Fibroblast of mammary gland (primary cell): ENCODE measurements around the gene GPR75.

ENCODE experiments used
- DNase-seq: peaks from one replicate; pipeline ENCODE4 v3.0.0-alpha.2; 2010; ENCODE audit warnings: low read depth
- H3K4me3 ChIP-seq: 2 replicates; pipeline ENCODE4 v1.5.1; 2011; ENCODE audit warnings: low read depth, mild to moderate bottlenecking, low read length, moderate library complexity; ENCODE audit not compliant: control insufficient read depth
- TF ChIP-seq, protein P1 (sequence below): conservative IDR thresholded peaks from 2 replicates; pipeline ENCODE4 v1.5.1; 2011; ENCODE audit warnings: low read depth, low read length, inconsistent platforms; ENCODE audit not compliant: control insufficient read depth, insufficient read depth

The GPR75 gene

DNA sequence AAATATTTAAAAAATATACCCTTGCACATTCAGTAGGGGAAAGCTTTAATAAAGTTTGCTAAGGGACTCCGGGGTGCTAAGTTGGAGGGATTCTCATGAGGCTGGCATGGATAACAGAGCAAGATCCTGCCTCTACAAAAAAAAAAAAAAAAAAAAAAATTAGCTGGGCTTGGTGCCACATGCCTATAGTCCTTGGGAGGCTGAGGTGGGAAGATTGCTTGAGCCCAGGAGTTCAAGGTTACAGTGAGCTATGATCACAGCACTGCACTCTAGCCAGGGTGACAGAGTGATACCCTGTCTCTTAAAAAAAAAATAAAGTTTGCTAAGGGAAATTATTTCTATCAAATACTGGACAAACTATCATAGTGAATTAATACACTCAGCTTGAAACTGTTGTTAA lies 17.3 kb upstream of the GPR75 start:
- TF ChIP-seq, protein P1, sequence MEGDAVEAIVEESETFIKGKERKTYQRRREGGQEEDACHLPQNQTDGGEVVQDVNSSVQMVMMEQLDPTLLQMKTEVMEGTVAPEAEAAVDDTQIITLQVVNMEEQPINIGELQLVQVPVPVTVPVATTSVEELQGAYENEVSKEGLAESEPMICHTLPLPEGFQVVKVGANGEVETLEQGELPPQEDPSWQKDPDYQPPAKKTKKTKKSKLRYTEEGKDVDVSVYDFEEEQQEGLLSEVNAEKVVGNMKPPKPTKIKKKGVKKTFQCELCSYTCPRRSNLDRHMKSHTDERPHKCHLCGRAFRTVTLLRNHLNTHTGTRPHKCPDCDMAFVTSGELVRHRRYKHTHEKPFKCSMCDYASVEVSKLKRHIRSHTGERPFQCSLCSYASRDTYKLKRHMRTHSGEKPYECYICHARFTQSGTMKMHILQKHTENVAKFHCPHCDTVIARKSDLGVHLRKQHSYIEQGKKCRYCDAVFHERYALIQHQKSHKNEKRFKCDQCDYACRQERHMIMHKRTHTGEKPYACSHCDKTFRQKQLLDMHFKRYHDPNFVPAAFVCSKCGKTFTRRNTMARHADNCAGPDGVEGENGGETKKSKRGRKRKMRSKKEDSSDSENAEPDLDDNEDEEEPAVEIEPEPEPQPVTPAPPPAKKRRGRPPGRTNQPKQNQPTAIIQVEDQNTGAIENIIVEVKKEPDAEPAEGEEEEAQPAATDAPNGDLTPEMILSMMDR: no peak
- no peak for DNase-seq
- H3K4me3 ChIP-seq: no peak overlapping the region

DNA sequence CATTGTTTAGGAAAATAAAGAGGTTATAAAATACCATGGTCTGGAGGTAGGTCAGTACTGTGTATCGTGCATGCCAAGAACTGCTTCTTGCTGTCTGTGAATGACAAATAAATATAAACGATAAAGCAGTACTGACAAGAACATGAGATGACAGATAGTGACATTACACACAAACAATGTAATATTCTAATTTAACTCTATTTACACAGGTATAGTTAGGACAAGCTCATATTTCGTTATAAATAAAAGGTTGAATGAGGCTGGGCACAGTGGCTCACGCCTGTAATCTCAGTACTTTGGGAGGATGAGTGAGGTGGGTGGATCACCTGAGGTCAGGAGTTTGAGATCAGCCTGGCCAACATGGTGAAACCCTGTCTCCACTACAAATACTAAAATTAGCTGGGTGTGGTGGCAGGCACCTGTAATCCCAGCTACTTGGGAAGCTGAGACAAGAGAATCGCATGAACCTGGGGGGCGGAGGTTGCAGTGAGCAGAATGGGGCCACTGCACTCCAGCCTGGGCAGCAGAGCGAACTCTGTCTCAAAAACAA lies 14.7 kb upstream of the GPR75 start:
- no peak overlapping the region for H3K4me3 ChIP-seq
- no peak for DNase-seq
- TF ChIP-seq, protein P1: no peak

DNA sequence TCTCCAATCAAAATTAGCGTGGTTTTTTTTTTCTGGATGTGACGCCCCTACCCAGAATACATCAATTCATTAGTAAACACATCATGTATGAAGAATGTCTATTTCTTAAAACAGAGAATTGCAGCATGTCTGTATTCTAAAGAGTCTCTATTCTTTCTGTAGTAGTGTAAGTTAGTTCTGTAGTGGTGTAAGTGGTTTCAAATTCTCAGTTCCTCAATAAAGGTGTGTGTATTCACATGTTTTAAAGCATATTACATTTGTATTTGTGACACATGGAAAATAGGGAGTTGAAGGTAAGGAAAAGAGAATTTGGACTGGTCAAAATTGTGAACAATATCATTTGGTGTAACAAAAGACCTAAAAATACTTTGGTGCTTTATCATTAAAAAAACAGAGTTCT lies 8.0 kb upstream of the GPR75 start:
- TF ChIP-seq, protein P1: no peak
- H3K4me3 ChIP-seq: no peak overlapping the region
- DNase-seq: no peak

DNA sequence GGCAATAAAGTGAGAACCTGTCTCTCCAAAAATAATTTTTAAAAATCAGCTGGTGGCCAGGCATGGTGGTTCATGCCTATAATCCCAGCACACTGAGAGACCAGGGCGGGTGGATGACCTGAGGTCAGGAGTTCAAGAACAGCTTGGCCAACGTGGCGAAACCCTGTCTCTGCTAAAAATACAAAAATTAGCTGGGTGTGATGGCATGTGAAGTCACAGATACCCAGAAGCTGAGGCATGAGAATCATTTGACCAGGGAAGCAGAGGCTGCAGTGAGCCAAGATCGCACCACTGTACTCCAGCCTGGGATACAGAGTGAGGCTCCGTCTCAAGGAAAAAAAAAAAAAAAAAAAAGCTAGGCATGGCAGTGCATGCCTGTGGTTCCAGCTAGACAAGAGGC lies 7.4 kb upstream of the GPR75 start:
- TF ChIP-seq, protein P1: no peak
- no peak for DNase-seq
- H3K4me3 ChIP-seq: no peak overlapping the region

DNA sequence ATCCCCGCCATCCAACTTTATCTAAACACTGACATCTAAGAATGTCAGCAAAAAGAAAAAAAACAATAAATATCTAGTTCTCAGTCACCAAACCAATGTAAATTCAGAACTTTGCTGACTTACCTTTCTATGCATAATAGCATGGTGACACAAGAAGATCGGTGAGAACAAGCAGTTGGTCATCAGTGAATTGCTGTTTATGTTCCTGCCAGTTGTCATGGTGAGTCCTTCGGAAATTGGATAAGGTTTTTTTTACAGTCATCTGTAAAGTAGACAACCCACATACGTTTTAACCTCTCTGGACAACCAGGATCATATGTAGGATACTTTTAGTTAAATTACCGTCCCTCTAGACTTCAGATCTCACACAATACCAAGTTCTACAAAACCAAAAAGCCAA lies 6.2 kb upstream of the GPR75 start:
- no peak for DNase-seq
- TF ChIP-seq, protein P1: no peak
- H3K4me3 ChIP-seq: no peak overlapping the region

DNA sequence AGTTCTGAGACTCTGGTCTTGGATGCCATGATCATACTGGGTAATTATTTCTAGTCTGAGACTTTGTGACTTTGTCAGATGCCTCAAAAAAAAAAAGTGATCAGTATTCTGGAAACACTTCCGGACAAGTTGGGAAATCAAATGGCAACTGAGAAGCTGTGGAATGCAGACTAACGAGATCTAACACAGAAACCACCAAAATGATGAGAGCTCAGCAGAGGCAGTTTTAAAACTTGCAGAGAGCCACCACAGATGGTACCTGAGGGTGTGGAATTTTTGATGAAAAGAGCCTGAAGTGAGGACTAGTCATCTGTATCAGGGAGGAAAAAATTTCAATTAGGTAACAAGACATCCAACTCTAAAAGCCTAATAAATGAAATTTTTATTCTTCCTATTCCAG lies 5.5 kb upstream of the GPR75 start:
- TF ChIP-seq, protein P1: no peak
- no peak overlapping the region for H3K4me3 ChIP-seq
- no peak for DNase-seq
